B cell (primary cell): Measurements from ENCODE around the gene RSPH10B2. TPM values are rescaled to one million over a fixed set of nuclear protein-coding genes. Genes with fewer than 3 reads are reported as not detected.
"Not testable (repeated sequence)": the region's sequence is repeated elsewhere in the genome, so short reads cannot be mapped to it uniquely, and the experiment has no call there.

Source experiments
- ATAC-seq: fragments of 200-7000 bp; cut with Tn5 transposase; one replicate; pipeline ENCODE4 v1.10.0; 2021; ENCODE audit warnings: low read depth, mild to moderate bottlenecking, moderate number of reproducible peaks, moderate library complexity
- CTCF ChIA-PET: fragments of 350-600 bp; sonication (Branson Sonifier 250); formaldehyde crosslinking; loops from one replicate; lab custom pipeline; 2021; ENCODE audit warnings: antibody characterized with exemption, inconsistent platforms; lab: Charles Lee
- POLR2A ChIA-PET: fragments of 350-600 bp; sonication (Branson Sonifier 250); formaldehyde crosslinking; loops from one replicate; lab custom pipeline; 2021; ENCODE audit warnings: antibody characterized with exemption; lab: Charles Lee
- DNase-seq: peaks from one replicate; pipeline ENCODE4 v3.0.0; 2013
- H2AFZ ChIP-seq: 2 replicates; pipeline ENCODE4 v1.6.1; 2012; ENCODE audit warnings: mild to moderate bottlenecking, low read depth, low read length; ENCODE audit not compliant: insufficient read depth, poor library complexity, severe bottlenecking
- H3K27ac ChIP-seq, 2 donors: 1 replicate in 1 of 2; 2 replicates in 1 of 2; pipeline ENCODE4 v1.5.1; 2012 to 2013; ENCODE audit warnings: low read length in 2 of 2, mild to moderate bottlenecking in 2 of 2, moderate library complexity in 1 of 2
- H3K27me3 ChIP-seq, 4 experiments: fragments of 200-600 bp in 1 of 4; sonication (generic) in 1 of 4; replicated peaks in 1 of 4; 1 replicate in 2 of 4; 2 replicates in 2 of 4; pipeline versions ENCODE4 v1.6.1 to v1.7.0; 2013 to 2016; ENCODE audit warnings: low read length in 3 of 4, mild to moderate bottlenecking in 2 of 4, mixed read lengths in 1 of 4, moderate library complexity in 1 of 4; ENCODE audit not compliant: insufficient read depth in 4 of 4, control insufficient read depth in 3 of 4; ENCODE audit errors: control extremely low read depth in 1 of 4
- H3K36me3 ChIP-seq, 2 experiments: replicated peaks in 1 of 2; 1 replicate in 1 of 2; 2 replicates in 1 of 2; pipeline versions ENCODE4 v1.6.1 to v1.7.1; 2013; ENCODE audit warnings: low read length in 1 of 2; ENCODE audit not compliant: insufficient read depth in 2 of 2, control insufficient read depth in 1 of 2; ENCODE audit errors: control extremely low read depth in 1 of 2, extremely low read depth in 1 of 2
- H3K4me1 ChIP-seq, 2 donors: fragments of 200-600 bp in 1 of 2; sonication (generic) in 1 of 2; 1 replicate in 1 of 2; 2 replicates in 1 of 2; pipeline versions ENCODE4 v1.5.1 to v1.6.1; 2013 to 2017; ENCODE audit warnings: low read length in 2 of 2; ENCODE audit not compliant: control insufficient read depth in 2 of 2, insufficient read depth in 2 of 2
- H3K4me2 ChIP-seq: replicated peaks from 2 replicates; pipeline ENCODE3; 2012; ENCODE audit warnings: mild to moderate bottlenecking, low read depth, low read length; ENCODE audit not compliant: poor library complexity, severe bottlenecking
- H3K4me3 ChIP-seq, 5 experiments: fragments of 200-600 bp in 1 of 5; sonication (generic) in 1 of 5; 1 replicate in 3 of 5; 2 replicates in 2 of 5; pipeline versions ENCODE4 v1.5.1 to v1.7.0; 2011 to 2016; ENCODE audit warnings: low read length in 4 of 5, mild to moderate bottlenecking in 4 of 5, low read depth in 2 of 5, control low read depth in 1 of 5, moderate library complexity in 1 of 5; ENCODE audit not compliant: insufficient read depth in 1 of 5; ENCODE audit errors: control extremely low read depth in 1 of 5, extremely low read depth in 1 of 5
- H3K79me2 ChIP-seq: fragments of 200-600 bp; sonication (generic); one replicate; pipeline ENCODE4 v1.6.0; 2016; ENCODE audit warnings: low read length; ENCODE audit not compliant: control insufficient read depth, insufficient read depth
- H3K9ac ChIP-seq: fragments of 200-600 bp; sonication (generic); 2 replicates; pipeline ENCODE4 v1.6.1; 2017; ENCODE audit warnings: mild to moderate bottlenecking, low read length, moderate library complexity
- H3K9me3 ChIP-seq, 3 donors: one replicate each; pipeline versions ENCODE4 v1.6.1 to v1.7.1; 2013; ENCODE audit warnings: low read length in 2 of 3; ENCODE audit not compliant: control insufficient read depth in 2 of 3, insufficient read depth in 1 of 3; ENCODE audit errors: control extremely low read depth in 1 of 3
- H4K20me1 ChIP-seq: 2 replicates; pipeline ENCODE4 v1.6.0; 2012; ENCODE audit warnings: mild to moderate bottlenecking, low read length; ENCODE audit not compliant: insufficient read depth, control insufficient read depth, poor library complexity, severe bottlenecking
- H3K27ac Mint-ChIP-seq: one replicate; pipeline ENCODE4 v1.8.0; 2021; ENCODE audit warnings: mixed read lengths
- H3K27me3 Mint-ChIP-seq: one replicate; pipeline ENCODE4 v1.8.0; 2021; ENCODE audit warnings: mixed read lengths
- H3K4me1 Mint-ChIP-seq: one replicate; pipeline ENCODE4 v1.8.0; 2021; ENCODE audit warnings: mixed read lengths
- H3K4me3 Mint-ChIP-seq: one replicate; pipeline ENCODE4 v1.8.0; 2021; ENCODE audit warnings: mixed read lengths
- H3K9me3 Mint-ChIP-seq: one replicate; pipeline ENCODE4 v1.8.0; 2022; ENCODE audit warnings: mixed read lengths; ENCODE audit not compliant: insufficient read depth
- EZH2 ChIP-seq: IDR thresholded peaks from 2 replicates; pipeline ENCODE4 v1.6.1; 2012; ENCODE audit warnings: borderline replicate concordance, low read depth, mild to moderate bottlenecking, moderate library complexity, low read length; ENCODE audit not compliant: insufficient read depth, poor library complexity, severe bottlenecking
- WGBS: methylation state at CpG from one replicate; pipeline ENCODE4 v1.1.5; 2013; ENCODE audit warnings: missing lambda C conversion rate; ENCODE audit not compliant: insufficient coverage; 5-methylcytosine and 5-hydroxymethylcytosine counted together
- intact Hi-C: fragments of 100-400 bp; cut with micrococcal nuclease; formaldehyde crosslinking; loops from one replicate; pipeline ENCODE4 v1.10.0; 2022
- polyA plus RNA-seq: library from polyadenylated mRNA; depleted of rRNA; stranded (reverse); fragments of >200 nt; gene quantifications from 2 replicates; pipeline ENCODE4 v1.2.3, GENCODE V29; 2012
- total RNA-seq, 2 donors: library from RNA; stranded (reverse); fragments of 120-200 nt in 1 of 2; gene quantifications; 1 replicate in 1 of 2; 2 replicates in 1 of 2; pipeline versions ENCODE4 v1.2.3 to v1.2.4, GENCODE V29; 2013 to 2022
- TF ChIP-seq, protein P1 (sequence below): fragments of 200-600 bp; IDR thresholded peaks from one replicate; pipeline ENCODE4 v1.8.0; 2022; ENCODE audit warnings: antibody characterized with exemption, mild to moderate bottlenecking

RSPH10B2 gene
- total and polyA plus RNA-seq, 2 donors (not counting 1 experiment from before 2014, with no cell fraction given) = 1.4 TPM; not detected in 1

DNA sequence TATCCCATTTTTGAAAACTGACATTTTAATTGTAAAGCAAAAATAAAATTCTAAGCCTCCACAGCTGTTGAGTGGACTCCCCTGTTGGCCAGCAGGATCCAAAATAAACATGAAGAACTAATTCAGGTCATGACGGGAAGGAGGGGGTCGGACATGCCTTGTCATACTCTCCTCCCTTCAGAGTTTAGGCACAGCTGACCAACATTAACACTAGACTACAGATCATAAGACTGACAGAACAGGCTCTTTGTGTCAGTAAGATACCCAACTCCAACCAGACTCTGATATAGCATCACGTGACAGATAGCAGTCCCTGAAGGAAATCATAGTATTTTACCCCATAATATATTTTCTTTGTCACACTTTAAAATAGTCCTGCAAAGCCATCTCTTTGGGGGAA lies 26.2 kb upstream of the RSPH10B2 start:
- Histone ChIP-seq H3K27me3 (no peaks in the 10 kb centered on the region), H3K4me2 (no peak overlapping the region), H3K4me1 (peaks cover 27 to 37% of the 10 kb centered on the region in 2 donors), H3K27ac (no peak overlapping the region), H3K9me3 (no peaks in the 10 kb centered on the region), H4K20me1 (peaks cover 12% of the 10 kb centered on the region), H3K9ac (no peak overlapping the region), H3K79me2 (peaks cover 22% of the 10 kb centered on the region), H3K36me3 (no peaks in the 10 kb centered on the region), H2AFZ (no peak overlapping the region), H3K4me3 (no peak overlapping the region)
- 95% methylated on average over 2 of the region's 3 CpGs for WGBS
- no peaks in the 10 kb centered on the region for H3K27me3 Mint-ChIP-seq
- H3K9me3 Mint-ChIP-seq = no peaks in the 10 kb centered on the region
- no peak for TF ChIP-seq EZH2
- TF ChIP-seq, protein P1, sequence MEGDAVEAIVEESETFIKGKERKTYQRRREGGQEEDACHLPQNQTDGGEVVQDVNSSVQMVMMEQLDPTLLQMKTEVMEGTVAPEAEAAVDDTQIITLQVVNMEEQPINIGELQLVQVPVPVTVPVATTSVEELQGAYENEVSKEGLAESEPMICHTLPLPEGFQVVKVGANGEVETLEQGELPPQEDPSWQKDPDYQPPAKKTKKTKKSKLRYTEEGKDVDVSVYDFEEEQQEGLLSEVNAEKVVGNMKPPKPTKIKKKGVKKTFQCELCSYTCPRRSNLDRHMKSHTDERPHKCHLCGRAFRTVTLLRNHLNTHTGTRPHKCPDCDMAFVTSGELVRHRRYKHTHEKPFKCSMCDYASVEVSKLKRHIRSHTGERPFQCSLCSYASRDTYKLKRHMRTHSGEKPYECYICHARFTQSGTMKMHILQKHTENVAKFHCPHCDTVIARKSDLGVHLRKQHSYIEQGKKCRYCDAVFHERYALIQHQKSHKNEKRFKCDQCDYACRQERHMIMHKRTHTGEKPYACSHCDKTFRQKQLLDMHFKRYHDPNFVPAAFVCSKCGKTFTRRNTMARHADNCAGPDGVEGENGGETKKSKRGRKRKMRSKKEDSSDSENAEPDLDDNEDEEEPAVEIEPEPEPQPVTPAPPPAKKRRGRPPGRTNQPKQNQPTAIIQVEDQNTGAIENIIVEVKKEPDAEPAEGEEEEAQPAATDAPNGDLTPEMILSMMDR = no peak
- peaks cover 40% of the 10 kb centered on the region for H3K4me1 Mint-ChIP-seq
- intact Hi-C loops = no loop called here
- ChIA-PET POLR2A (no interaction called here), CTCF (no interaction called here)
- no peak overlapping the region for H3K4me3 Mint-ChIP-seq
- no peak for DNase-seq
- ATAC-seq = no peak
- H3K27ac Mint-ChIP-seq = peak overlapping the region; percentile 67

- H3K9me3 Mint-ChIP-seq, ATAC-seq, DNase-seq, H3K9me3 ChIP-seq, POLR2A ChIA-PET, H3K27me3 Mint-ChIP-seq, H3K36me3 ChIP-seq, H3K27me3 ChIP-seq: not testable (repeated sequence)
- H3K4me1 Mint-ChIP-seq = peaks cover 37% of the 10 kb centered on the region
- Histone ChIP-seq H3K4me2 (peak overlapping the region; percentile 81), H3K9ac (peak overlapping the region; percentile 95), H2AFZ (peak overlapping the region; percentile 96), H3K79me2 (peaks cover 23% of the 10 kb centered on the region), H3K4me1 (peaks cover 27 to 37% of the 10 kb centered on the region in 2 donors), H4K20me1 (peaks cover 12% of the 10 kb centered on the region), H3K27ac (peak overlapping the region; percentile 69 to 78), H3K4me3 (peak overlapping the region; percentile 52 to 93 (median 74))
- H3K27ac Mint-ChIP-seq = peak overlapping the region; percentile 85
- intact Hi-C loops = loop anchor here (1.0 kb wide), 2 partner anchors 23 to 92 kb away; partner anchors contain the start of genes ZNF12 and ZNF316
- peak overlapping the region; percentile 91 for H3K4me3 Mint-ChIP-seq
- 59% methylated on average over 24 of the region's 29 CpGs for WGBS
- CTCF ChIA-PET = interaction anchor here (1.2 kb wide), 1 partner anchor 22 kb away, joined by 3 read pairs; the partner anchor contains the start of gene ZNF12
These were observed 24.9 kb upstream of the RSPH10B2 start for GRCh38 chr7:6728893-6729491.
